ENCODE results near the gene SLC51A. TPM values are rescaled to one million over a fixed set of nuclear protein-coding genes. Genes with fewer than 3 reads are reported as not detected.
"Not testable (repeated sequence)": the region's sequence is repeated elsewhere in the genome, so short reads cannot be mapped to it uniquely, and the experiment has no call there.

SLC51A gene
- 100 to 1,000 TPM in 3 of 4 donors, 10 to 100 TPM in 1; 25.6 to 284 (median 204) TPM for total RNA-seq

DNA sequence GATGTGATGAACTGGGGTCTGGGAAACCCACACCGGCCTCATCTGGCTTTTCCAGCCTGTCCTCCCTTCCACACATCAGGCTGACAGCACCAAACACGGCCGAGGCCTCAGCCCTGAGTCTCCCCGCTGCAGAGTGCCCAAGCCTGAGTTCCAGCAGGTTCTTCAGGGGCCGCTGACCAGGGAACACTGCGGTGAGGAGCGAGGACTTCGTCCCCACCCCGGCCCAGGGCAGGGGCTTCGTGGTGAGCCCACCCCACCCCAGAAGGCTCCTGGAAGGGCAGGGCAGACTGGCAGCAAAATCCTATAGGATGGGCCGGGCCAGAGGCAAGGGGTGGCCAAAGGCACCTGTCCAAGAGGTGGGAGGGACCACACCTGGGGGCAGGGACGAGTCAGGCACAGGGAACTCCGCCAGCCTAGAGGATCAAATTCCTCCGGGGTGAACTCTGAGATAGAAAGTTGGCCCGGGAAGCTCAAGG lies at the start of gene SLC51A:
TSS of gene SLC51A (plus strand) at position 446 of the 476 bp plus-strand sequence. CDS start 179 bp downstream, outside the sequence.
- no peaks in the 10 kb centered on the region for H3K27me3 ChIP-seq
- peak in 1 of 2 donors; percentile 61 for TF ChIP-seq POLR2A (IDR thresholded peaks at IDR 0.05)
- TF ChIP-seq, protein P1, sequence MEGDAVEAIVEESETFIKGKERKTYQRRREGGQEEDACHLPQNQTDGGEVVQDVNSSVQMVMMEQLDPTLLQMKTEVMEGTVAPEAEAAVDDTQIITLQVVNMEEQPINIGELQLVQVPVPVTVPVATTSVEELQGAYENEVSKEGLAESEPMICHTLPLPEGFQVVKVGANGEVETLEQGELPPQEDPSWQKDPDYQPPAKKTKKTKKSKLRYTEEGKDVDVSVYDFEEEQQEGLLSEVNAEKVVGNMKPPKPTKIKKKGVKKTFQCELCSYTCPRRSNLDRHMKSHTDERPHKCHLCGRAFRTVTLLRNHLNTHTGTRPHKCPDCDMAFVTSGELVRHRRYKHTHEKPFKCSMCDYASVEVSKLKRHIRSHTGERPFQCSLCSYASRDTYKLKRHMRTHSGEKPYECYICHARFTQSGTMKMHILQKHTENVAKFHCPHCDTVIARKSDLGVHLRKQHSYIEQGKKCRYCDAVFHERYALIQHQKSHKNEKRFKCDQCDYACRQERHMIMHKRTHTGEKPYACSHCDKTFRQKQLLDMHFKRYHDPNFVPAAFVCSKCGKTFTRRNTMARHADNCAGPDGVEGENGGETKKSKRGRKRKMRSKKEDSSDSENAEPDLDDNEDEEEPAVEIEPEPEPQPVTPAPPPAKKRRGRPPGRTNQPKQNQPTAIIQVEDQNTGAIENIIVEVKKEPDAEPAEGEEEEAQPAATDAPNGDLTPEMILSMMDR (IDR thresholded peaks at IDR 0.05) = no peak
- H3K4me3 ChIP-seq = peak within 1 kb of the TSS in 3 of 4 donors; percentile 28 to 66 (median 57)
- peaks cover 0 to 42% (median 0%) of the 10 kb centered on the region in 4 donors for H3K4me1 ChIP-seq
- H3K36me3 ChIP-seq = no peaks in the 10 kb centered on the region
- DNase-seq = peak in 2 of 3 donors; percentile 81 to 83
- H3K27ac ChIP-seq = peak within 1 kb of the TSS in 3 of 4 donors; percentile 73 to 91 (median 89)
- no peaks in the 10 kb centered on the region for H3K9me3 ChIP-seq

DNA sequence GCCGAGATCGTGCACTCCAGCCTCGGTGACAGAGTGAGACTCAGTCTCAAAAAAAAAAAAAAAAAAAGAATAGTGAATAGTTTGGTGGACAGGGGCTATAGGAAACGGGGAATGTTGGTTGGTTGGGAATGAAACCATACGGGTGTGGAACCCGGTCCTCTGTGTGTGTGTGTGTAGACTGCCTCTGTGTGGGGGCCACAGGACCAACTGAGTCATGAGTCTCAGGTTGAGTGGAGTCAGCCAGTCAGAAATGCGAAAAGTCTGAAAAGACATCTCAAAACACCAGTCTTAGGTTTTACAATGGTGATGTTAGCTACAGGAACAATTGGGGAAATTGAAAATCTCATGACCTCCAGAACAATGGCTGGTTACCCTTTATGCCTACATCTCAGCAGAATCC lies 49.6 kb upstream of the SLC51A start:
- no peak overlapping the region for H3K27ac ChIP-seq
- H3K27me3 ChIP-seq = no peaks in the 10 kb centered on the region
- no peak overlapping the region for H3K4me3 ChIP-seq
- no peak for TF ChIP-seq POLR2A (IDR thresholded peaks at IDR 0.05)
- TF ChIP-seq, protein P1 (IDR thresholded peaks at IDR 0.05) = no peak
- H3K9me3 ChIP-seq = no peaks in the 10 kb centered on the region
- H3K4me1 ChIP-seq = peaks cover 0 to 10% (median 0%) of the 10 kb centered on the region in 4 donors
- no peak for DNase-seq
- H3K36me3 ChIP-seq = no peaks in the 10 kb centered on the region

DNA sequence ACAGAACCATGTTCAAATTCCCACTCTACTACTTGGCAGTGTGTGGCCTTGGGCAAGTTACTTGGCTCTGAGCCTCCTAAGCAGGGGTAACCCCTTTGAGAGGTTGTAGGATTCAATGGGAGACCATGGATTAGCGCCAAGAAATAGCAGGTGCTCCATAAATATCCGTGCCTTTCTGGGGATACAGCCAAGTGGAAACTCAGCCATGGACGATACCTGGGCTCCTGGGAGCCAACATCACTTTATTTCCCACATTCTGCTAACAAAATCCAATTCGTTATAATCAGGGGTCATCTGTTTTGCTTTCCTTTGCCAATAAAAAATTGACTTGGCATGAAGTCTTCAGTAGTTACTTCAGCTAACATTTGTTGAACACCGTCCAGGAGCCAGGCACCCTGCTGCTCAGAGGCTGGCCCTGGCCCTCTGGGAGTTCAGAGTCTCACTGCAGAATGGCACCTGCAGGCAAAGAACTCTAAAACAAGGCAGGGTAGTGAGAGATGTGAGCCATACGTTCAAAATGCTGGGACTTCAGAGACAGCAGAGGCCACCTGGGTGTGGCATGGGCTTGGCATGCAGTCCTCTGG lies 47.4 kb upstream of the SLC51A start:
- no peak for TF ChIP-seq POLR2A (IDR thresholded peaks at IDR 0.05)
- TF ChIP-seq, protein P1 (IDR thresholded peaks at IDR 0.05) = no peak
- no peaks in the 10 kb centered on the region for H3K36me3 ChIP-seq
- peak overlapping the region in 2 of 4 donors; percentile 48 to 61 for H3K27ac ChIP-seq
- peak in 2 of 3 donors; percentile 58 to 60 for DNase-seq
- H3K4me3 ChIP-seq = no peak overlapping the region
- no peaks in the 10 kb centered on the region for H3K27me3 ChIP-seq
- H3K4me1 ChIP-seq = peaks cover 0 to 2% (median 0%) of the 10 kb centered on the region in 4 donors
- H3K9me3 ChIP-seq = no peaks in the 10 kb centered on the region

DNA sequence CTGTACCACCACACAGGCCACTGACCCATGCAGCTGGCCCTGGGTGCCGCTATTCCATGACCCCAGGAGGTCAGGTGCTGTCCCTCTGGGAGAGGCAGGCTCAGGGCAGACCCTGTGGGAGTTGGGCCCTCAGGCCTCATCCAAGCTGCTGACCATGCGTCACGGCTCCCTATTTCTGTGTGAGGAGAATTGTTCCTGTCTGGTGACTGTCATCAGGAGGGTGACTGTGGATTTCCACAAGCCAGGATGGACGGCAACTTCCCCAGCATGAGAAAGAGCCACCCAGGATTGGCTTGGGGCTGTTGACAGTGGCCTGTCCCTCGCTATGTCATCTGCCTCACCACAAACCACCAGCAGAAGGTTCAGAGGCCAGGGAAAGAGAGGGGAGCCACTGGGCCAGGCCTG lies 46.5 kb upstream of the SLC51A start:
- Histone ChIP-seq H3K27me3 (no peaks in the 10 kb centered on the region), H3K9me3 (no peaks in the 10 kb centered on the region), H3K36me3 (no peaks in the 10 kb centered on the region), H3K4me1 (no peaks in the 10 kb centered on the region), H3K27ac (peak overlapping the region in 2 of 4 donors; percentile 48 to 61), H3K4me3 (no peak overlapping the region)
- DNase-seq = no peak
- TF ChIP-seq POLR2A (IDR thresholded peaks at IDR 0.05) = no peak
- TF ChIP-seq, protein P1 (IDR thresholded peaks at IDR 0.05) = no peak

DNA sequence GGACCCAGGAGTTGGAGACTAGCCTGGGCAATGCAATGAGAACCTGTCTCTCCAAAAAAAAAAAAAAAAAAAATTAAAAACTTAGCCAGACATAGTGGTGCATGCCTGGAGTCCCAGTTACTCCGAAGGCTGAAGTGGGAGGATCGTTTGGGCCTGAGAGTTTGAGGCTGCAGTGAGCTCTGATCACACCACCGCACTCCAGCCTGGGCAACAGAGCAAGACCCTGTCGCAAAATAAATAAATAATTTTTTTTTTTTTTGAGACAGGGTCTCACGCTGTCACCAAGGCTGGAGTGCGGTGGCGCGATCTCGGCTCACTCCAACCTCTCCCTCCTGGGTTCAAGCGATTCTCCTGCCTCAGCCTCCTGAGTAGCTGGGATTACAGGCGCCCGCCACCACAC lies 46.0 kb upstream of the SLC51A start:
- peak overlapping the region in 1 of 4 donors; percentile 40 for H3K27ac ChIP-seq
- not testable (repeated sequence) for H3K4me3 ChIP-seq, H3K9me3 ChIP-seq, DNase-seq, H3K4me1 ChIP-seq, H3K27me3 ChIP-seq, H3K36me3 ChIP-seq

DNA sequence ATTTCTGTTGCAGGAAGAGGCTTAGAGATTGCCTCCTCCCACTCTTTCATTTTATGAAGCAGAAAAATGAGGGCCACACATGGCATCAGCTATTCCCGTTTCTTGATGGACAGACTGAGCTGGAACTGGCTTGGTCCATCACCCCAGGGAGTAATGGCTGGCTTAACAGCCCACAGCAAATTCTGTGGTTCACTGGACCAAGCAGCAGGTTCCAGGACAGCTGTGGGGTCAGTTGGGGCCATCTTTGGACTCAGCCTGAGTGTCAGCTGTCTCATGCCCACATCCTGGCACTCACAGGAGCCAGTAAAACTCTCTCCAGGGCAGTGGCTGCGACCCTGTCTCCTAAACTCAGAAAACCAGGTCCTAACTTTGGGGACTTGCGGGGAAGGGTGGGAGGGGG lies 41.7 kb upstream of the SLC51A start:
- H3K9me3 ChIP-seq = no peaks in the 10 kb centered on the region
- H3K36me3 ChIP-seq = no peaks in the 10 kb centered on the region
- TF ChIP-seq POLR2A (IDR thresholded peaks at IDR 0.05) = no peak
- TF ChIP-seq, protein P1 (IDR thresholded peaks at IDR 0.05) = no peak
- H3K4me3 ChIP-seq = no peak overlapping the region
- H3K27me3 ChIP-seq = no peaks in the 10 kb centered on the region
- no peak for DNase-seq
- peaks cover 0 to 19% (median 6%) of the 10 kb centered on the region in 4 donors for H3K4me1 ChIP-seq
- H3K27ac ChIP-seq = no peak overlapping the region

Data from Peyer's patch (tissue), 4 donors.